ENCODE measurements around the gene ATP8A2.

Gene ATP8A2

DNA sequence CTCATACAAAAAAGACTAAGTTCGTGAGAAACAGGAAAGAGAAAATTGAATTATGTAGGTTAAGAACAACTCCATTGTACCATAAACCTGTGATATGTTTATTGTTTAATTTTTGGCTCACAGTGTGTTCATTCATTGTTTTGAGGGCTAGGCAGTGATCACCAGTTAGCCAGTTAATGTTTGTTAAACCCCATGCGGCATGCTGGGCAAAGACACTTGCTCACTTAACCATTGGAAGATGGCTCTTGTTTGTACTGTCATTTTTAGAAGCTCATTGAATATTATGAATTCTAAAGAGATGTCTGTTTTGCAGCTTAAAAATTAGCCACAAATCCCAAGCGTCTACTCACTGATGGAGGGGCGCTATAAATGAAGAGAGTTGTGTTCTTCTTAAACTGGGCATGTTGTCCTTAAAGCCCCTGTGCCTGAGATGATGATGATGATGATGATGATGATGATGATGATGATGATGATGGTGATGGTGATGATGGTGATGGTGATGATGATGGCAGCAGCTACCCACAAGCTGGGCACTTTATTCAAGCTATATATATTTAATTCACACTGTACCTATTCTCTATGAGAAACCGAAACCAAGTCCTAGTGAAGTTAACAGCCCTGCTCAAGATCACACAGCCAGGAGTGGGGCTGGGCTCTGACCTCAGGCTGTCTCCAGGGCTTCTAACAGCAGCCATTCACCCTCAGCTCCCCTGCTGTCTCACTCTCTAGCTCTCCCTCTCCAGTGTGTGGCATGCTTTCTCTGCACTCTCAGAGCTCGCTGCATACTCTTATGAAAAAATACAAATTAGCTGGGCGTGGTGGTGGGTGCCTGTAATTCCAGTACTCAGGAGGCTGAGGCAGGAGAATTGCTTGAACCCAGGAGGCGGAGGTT, 510.9 kb downstream of the ATP8A2 start:
- Histone ChIP-seq H3K27me3 (ENCODE audit: insufficient read depth, poor library complexity, severe bottlenecking) (no peaks in the 10 kb centered on the region), H3K36me3 (ENCODE audit: low read depth) (no peaks in the 10 kb centered on the region), H3K4me1 (ENCODE audit: insufficient read depth, poor library complexity, severe bottlenecking) (peaks cover 11% of the 10 kb centered on the region), H3K4me3 (ENCODE audit: severe bottlenecking) (no peak overlapping the region), H3K27ac (ENCODE audit: poor library complexity, severe bottlenecking) (no peak overlapping the region), H3K9me3 (ENCODE audit: severe bottlenecking) (no peaks in the 10 kb centered on the region)
- no peak for DNase-seq (ENCODE audit: low spot score)
- ATAC-seq (ENCODE audit: low read depth): no peak
- no peak for TF ChIP-seq CTCF (IDR thresholded peaks at IDR 0.05; ENCODE audit: poor library complexity, severe bottlenecking)

DNA sequence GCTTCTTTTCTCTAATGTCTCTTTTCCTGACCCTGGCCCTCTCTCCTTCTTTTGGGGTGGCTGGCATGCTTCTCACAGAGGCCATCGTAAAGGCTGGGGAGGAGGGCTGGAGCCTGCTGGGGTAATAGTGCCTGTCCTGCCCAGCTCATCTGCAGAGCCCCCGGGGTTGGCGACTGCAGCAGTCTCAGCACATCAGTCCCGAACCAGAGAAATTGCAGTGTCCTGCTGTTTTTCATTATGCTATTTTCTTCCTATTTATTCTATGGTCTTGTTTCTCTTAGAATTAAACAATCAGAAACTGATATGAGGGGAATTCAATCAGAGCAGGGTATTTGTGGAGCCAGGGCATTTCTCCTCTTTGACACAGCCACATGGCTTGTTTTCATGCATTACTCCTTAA, 513.6 kb downstream of the ATP8A2 start:
- DNase-seq (ENCODE audit: low spot score) (no peak), ATAC-seq (ENCODE audit: low read depth) (no peak)
- Histone ChIP-seq H3K27ac (ENCODE audit: poor library complexity, severe bottlenecking) (no peak overlapping the region), H3K4me3 (ENCODE audit: severe bottlenecking) (no peak overlapping the region), H3K36me3 (ENCODE audit: low read depth) (no peaks in the 10 kb centered on the region), H3K4me1 (ENCODE audit: insufficient read depth, poor library complexity, severe bottlenecking) (peaks cover 13% of the 10 kb centered on the region), H3K9me3 (ENCODE audit: severe bottlenecking) (no peaks in the 10 kb centered on the region), H3K27me3 (ENCODE audit: insufficient read depth, poor library complexity, severe bottlenecking) (no peaks in the 10 kb centered on the region)
- no peak for TF ChIP-seq CTCF (IDR thresholded peaks at IDR 0.05; ENCODE audit: poor library complexity, severe bottlenecking)

GRCh38 chr13:25886438-25887214, 514.9 kb downstream of the ATP8A2 start:
- DNase-seq (ENCODE audit: low spot score): no peak
- Histone ChIP-seq H3K36me3 (ENCODE audit: low read depth) (no peaks in the 10 kb centered on the region), H3K27me3 (ENCODE audit: insufficient read depth, poor library complexity, severe bottlenecking) (no peaks in the 10 kb centered on the region), H3K27ac (ENCODE audit: poor library complexity, severe bottlenecking) (peak overlapping the region; percentile 23), H3K9me3 (ENCODE audit: severe bottlenecking) (no peaks in the 10 kb centered on the region), H3K4me1 (ENCODE audit: insufficient read depth, poor library complexity, severe bottlenecking) (peaks cover 21% of the 10 kb centered on the region), H3K4me3 (ENCODE audit: severe bottlenecking) (no peak overlapping the region)
- ATAC-seq (ENCODE audit: low read depth): peak; percentile 99
- no peak for TF ChIP-seq CTCF (IDR thresholded peaks at IDR 0.05; ENCODE audit: poor library complexity, severe bottlenecking)

DNA sequence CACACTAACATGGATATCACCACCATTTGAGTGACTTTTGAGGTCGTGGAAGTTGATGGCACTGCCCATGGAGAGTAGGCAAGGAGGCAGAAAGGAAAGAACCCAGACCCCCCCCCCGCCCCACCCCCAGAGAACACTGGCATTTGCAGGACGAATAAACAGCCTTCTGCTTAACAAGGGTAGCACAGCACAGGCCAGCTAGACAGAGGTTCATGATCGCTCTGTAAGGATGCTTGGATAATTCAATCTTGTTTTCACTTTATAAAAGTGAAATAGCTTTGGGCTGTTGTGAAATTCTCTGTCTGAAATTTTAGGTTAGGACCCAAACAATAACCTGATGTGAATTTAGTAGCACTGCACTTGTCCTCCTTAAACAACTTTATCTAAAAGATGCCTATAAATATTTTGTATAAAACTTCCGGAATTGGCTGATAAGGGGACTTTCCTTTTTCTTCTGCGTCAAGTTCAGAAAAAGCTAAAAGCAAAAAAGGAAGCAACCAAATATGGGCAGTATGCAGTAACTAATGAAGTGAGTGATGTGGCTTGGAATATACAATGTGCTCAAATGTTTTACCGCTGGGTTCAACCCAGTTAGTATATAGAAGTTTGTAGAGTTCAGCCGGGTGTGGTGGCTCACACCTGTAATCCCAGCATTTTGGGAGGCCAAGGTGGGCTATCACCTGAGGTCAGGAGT, 516.3 kb downstream of the ATP8A2 start:
- peaks cover 21% of the 10 kb centered on the region for H3K4me1 ChIP-seq (ENCODE audit: insufficient read depth, poor library complexity, severe bottlenecking)
- H3K27me3 ChIP-seq (ENCODE audit: insufficient read depth, poor library complexity, severe bottlenecking): no peaks in the 10 kb centered on the region
- no peaks in the 10 kb centered on the region for H3K9me3 ChIP-seq (ENCODE audit: severe bottlenecking)
- TF ChIP-seq CTCF (IDR thresholded peaks at IDR 0.05; ENCODE audit: poor library complexity, severe bottlenecking): no peak
- no peak overlapping the region for H3K4me3 ChIP-seq (ENCODE audit: severe bottlenecking)
- no peaks in the 10 kb centered on the region for H3K36me3 ChIP-seq (ENCODE audit: low read depth)
- no peak overlapping the region for H3K27ac ChIP-seq (ENCODE audit: poor library complexity, severe bottlenecking)
- ATAC-seq (ENCODE audit: low read depth) (no peak), DNase-seq (ENCODE audit: low spot score) (no peak)

Data from RWPE2 (cell line).